HepG2 (cell line): ENCODE measurements around the gene GDAP1L1. TPM values are rescaled to one million over a fixed set of nuclear protein-coding genes. Genes with fewer than 3 reads are reported as not detected.
A peak's percentile ranks its signal among the peaks of the same experiment; 100 is the strongest.

ENCODE experiments used
- AHR ChIP-seq: IDR thresholded peaks from 2 replicates; pipeline ENCODE4 v1.6.1; 2018; ENCODE audit warnings: missing genetic modification reagents, missing compliant biosample characterization
- EHMT2 ChIP-seq: fragments of 200-600 bp; sonication (generic); IDR thresholded peaks from 2 replicates; pipeline ENCODE4 v1.7.0; 2017; ENCODE audit warnings: antibody characterized with exemption, low read depth, low read length, borderline replicate concordance
- FOXA3 ChIP-seq: IDR thresholded peaks from 2 replicates; pipeline ENCODE4 v1.6.1; 2016; ENCODE audit warnings: missing genetic modification reagents, missing compliant biosample characterization
- GABPB1 ChIP-seq: IDR thresholded peaks from 2 replicates; pipeline ENCODE4 v1.6.1; 2016; ENCODE audit warnings: mild to moderate bottlenecking, missing genetic modification reagents, moderate library complexity, missing compliant biosample characterization
- MED8 ChIP-seq: sonication (generic); formaldehyde crosslinking; IDR thresholded peaks from 2 replicates; pipeline ENCODE4 v1.8.1; 2023; ENCODE audit warnings: mild to moderate bottlenecking, missing genetic modification reagents; ENCODE audit not compliant: insufficient replicate concordance
- SIX1 ChIP-seq: sonication (generic); formaldehyde crosslinking; IDR thresholded peaks from 2 replicates; pipeline ENCODE4 v1.4.0; 2020; ENCODE audit warnings: missing genetic modification reagents, borderline replicate concordance
- ZNF468 ChIP-seq: sonication (generic); formaldehyde crosslinking; IDR thresholded peaks from 2 replicates; pipeline ENCODE4 v1.8.0; 2022; ENCODE audit warnings: mild to moderate bottlenecking, moderate library complexity, missing genetic modification reagents
- ZNF563 ChIP-seq: sonication (generic); formaldehyde crosslinking; IDR thresholded peaks from 2 replicates; pipeline ENCODE4 v1.8.0; 2022; ENCODE audit warnings: mild to moderate bottlenecking, moderate library complexity, missing genetic modification reagents
- ZNF790 ChIP-seq: sonication (generic); formaldehyde crosslinking; IDR thresholded peaks from 2 replicates; pipeline ENCODE4 v1.8.0; 2022; ENCODE audit warnings: missing genetic modification reagents, mild to moderate bottlenecking, borderline replicate concordance
- polyA plus RNA-seq, 8 experiments: library from polyadenylated mRNA; depleted of rRNA in 3 of 8; stranded (reverse) in 7 of 8; unstranded in 1 of 8; fragments of >200 nt; fragmentation: Illumina TruSeq in 4 of 8; extraction: Trizol in 4 of 8; gene quantifications; 2 replicates each; pipeline versions ENCODE4 v1.2.1 to v1.2.3, GENCODE V29; 2011 to 2016; ENCODE audit warnings: low read depth in 4 of 8, missing spikeins in 1 of 8, mixed read lengths in 1 of 8; ENCODE audit not compliant: insufficient read depth in 1 of 8
- total RNA-seq, 5 experiments: library from RNA; depleted of rRNA; stranded (reverse); fragments of >200 nt; fragmentation: Illumina TruSeq; extraction: Trizol; gene quantifications; 2 replicates each; pipeline ENCODE4 v1.2.3, GENCODE V29; 2016; ENCODE audit warnings: low read depth in 1 of 5
- TF ChIP-seq, protein P1 (sequence below): sonication (generic); formaldehyde crosslinking; IDR thresholded peaks from 2 replicates; pipeline ENCODE4 v1.9.0; 2021; ENCODE audit warnings: mild to moderate bottlenecking, missing genetic modification reagents
- TF ChIP-seq, protein P2 (sequence below): sonication (generic); formaldehyde crosslinking; IDR thresholded peaks from 2 replicates; pipeline ENCODE4 v1.4.0; 2020; ENCODE audit warnings: mild to moderate bottlenecking, missing genetic modification reagents, borderline replicate concordance
- TF ChIP-seq, protein P3 (sequence below): IDR thresholded peaks from 2 replicates; pipeline ENCODE4 v1.6.1; 2018; ENCODE audit warnings: missing genetic modification reagents, mild to moderate bottlenecking, missing compliant biosample characterization
- TF ChIP-seq, protein P4 (sequence below): sonication (generic); formaldehyde crosslinking; conservative IDR thresholded peaks from 2 replicates; pipeline ENCODE4 v1.4.0; 2020; ENCODE audit warnings: missing genetic modification reagents
- TF ChIP-seq, protein P5 (sequence below): sonication (generic); formaldehyde crosslinking; IDR thresholded peaks from 2 replicates; pipeline ENCODE4 v1.5.0; 2020; ENCODE audit warnings: missing genetic modification reagents

The GDAP1L1 gene
- total and polyA plus RNA-seq, 2 of the 13 experiments (the other 11 are each of a cell fraction or from before 2014, with no cell fraction given) = 0.04 TPM; not detected in 1

DNA sequence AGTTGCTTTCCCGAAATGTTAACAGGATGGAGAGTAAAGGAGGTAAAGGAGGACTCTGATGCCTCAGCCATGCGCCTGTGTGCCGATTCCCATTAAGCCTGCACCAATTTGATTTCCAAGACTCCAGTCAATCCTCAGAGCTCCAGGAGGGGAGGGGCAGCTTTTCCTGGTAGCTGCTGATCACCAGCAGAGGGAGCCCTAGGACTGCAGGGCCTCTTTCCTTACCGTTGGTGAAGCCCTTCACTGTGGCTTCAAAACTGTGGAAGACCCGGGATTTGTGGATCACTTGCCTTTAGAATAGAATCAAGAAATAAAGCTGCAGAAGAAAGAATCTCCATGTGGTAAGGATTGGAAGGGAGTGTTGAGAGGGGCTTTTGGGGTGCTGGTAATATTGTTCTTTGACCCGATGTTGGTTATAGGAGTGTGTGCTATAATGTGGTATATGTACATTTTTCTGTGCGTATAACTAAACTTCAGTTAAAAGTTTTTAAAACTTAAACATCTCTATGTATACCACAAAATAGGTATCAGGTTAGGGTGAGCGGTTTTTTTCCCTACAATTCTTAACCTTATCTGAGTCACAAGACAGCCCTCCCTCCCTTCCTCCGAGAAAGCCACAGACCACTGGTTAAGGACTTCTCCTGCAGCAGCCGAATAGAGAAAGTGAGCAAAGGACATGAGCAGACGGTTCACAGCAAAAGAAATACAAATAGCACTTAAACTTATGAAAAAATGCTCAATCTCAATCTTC, 29.6 kb upstream of the GDAP1L1 start (continued):
- TF ChIP-seq, protein P1, sequence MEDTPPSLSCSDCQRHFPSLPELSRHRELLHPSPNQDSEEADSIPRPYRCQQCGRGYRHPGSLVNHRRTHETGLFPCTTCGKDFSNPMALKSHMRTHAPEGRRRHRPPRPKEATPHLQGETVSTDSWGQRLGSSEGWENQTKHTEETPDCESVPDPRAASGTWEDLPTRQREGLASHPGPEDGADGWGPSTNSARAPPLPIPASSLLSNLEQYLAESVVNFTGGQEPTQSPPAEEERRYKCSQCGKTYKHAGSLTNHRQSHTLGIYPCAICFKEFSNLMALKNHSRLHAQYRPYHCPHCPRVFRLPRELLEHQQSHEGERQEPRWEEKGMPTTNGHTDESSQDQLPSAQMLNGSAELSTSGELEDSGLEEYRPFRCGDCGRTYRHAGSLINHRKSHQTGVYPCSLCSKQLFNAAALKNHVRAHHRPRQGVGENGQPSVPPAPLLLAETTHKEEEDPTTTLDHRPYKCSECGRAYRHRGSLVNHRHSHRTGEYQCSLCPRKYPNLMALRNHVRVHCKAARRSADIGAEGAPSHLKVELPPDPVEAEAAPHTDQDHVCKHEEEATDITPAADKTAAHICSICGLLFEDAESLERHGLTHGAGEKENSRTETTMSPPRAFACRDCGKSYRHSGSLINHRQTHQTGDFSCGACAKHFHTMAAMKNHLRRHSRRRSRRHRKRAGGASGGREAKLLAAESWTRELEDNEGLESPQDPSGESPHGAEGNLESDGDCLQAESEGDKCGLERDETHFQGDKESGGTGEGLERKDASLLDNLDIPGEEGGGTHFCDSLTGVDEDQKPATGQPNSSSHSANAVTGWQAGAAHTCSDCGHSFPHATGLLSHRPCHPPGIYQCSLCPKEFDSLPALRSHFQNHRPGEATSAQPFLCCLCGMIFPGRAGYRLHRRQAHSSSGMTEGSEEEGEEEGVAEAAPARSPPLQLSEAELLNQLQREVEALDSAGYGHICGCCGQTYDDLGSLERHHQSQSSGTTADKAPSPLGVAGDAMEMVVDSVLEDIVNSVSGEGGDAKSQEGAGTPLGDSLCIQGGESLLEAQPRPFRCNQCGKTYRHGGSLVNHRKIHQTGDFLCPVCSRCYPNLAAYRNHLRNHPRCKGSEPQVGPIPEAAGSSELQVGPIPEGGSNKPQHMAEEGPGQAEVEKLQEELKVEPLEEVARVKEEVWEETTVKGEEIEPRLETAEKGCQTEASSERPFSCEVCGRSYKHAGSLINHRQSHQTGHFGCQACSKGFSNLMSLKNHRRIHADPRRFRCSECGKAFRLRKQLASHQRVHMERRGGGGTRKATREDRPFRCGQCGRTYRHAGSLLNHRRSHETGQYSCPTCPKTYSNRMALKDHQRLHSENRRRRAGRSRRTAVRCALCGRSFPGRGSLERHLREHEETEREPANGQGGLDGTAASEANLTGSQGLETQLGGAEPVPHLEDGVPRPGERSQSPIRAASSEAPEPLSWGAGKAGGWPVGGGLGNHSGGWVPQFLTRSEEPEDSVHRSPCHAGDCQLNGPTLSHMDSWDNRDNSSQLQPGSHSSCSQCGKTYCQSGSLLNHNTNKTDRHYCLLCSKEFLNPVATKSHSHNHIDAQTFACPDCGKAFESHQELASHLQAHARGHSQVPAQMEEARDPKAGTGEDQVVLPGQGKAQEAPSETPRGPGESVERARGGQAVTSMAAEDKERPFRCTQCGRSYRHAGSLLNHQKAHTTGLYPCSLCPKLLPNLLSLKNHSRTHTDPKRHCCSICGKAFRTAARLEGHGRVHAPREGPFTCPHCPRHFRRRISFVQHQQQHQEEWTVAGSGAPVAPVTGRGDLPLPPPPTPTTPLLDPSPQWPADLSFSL = 0 out of 2 replicates have a peak, but pooled peaks have one; percentile 58
- TF ChIP-seq, protein P2, sequence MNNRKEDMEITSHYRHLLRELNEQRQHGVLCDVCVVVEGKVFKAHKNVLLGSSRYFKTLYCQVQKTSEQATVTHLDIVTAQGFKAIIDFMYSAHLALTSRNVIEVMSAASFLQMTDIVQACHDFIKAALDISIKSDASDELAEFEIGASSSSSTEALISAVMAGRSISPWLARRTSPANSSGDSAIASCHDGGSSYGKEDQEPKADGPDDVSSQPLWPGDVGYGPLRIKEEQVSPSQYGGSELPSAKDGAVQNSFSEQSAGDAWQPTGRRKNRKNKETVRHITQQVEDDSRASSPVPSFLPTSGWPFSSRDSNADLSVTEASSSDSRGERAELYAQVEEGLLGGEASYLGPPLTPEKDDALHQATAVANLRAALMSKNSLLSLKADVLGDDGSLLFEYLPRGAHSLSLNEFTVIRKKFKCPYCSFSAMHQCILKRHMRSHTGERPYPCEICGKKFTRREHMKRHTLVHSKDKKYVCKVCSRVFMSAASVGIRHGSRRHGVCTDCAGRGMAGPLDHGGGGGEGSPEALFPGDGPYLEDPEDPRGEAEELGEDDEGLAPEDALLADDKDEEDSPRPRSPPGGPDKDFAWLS = no peak
- TF ChIP-seq, protein P3, sequence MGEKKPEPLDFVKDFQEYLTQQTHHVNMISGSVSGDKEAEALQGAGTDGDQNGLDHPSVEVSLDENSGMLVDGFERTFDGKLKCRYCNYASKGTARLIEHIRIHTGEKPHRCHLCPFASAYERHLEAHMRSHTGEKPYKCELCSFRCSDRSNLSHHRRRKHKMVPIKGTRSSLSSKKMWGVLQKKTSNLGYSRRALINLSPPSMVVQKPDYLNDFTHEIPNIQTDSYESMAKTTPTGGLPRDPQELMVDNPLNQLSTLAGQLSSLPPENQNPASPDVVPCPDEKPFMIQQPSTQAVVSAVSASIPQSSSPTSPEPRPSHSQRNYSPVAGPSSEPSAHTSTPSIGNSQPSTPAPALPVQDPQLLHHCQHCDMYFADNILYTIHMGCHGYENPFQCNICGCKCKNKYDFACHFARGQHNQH = peak; percentile 55; the same call in 1 of the 2 replicates
- peak; percentile 50; the same call in 1 of the 2 replicates for TF ChIP-seq ZNF790 (CRISPR knock-in tag)
- 0 out of 2 replicates have a peak, but pooled peaks have one; percentile 71 for TF ChIP-seq AHR (CRISPR knock-in tag)
- TF ChIP-seq EHMT2 = no peak
- no peak for TF ChIP-seq ZNF468 (CRISPR knock-in tag)
- TF ChIP-seq, protein P4, sequence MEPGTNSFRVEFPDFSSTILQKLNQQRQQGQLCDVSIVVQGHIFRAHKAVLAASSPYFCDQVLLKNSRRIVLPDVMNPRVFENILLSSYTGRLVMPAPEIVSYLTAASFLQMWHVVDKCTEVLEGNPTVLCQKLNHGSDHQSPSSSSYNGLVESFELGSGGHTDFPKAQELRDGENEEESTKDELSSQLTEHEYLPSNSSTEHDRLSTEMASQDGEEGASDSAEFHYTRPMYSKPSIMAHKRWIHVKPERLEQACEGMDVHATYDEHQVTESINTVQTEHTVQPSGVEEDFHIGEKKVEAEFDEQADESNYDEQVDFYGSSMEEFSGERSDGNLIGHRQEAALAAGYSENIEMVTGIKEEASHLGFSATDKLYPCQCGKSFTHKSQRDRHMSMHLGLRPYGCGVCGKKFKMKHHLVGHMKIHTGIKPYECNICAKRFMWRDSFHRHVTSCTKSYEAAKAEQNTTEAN = no peak
- no peak for TF ChIP-seq ZNF563
- no peak for TF ChIP-seq MED8 (CRISPR knock-in tag)
- TF ChIP-seq, protein P5, sequence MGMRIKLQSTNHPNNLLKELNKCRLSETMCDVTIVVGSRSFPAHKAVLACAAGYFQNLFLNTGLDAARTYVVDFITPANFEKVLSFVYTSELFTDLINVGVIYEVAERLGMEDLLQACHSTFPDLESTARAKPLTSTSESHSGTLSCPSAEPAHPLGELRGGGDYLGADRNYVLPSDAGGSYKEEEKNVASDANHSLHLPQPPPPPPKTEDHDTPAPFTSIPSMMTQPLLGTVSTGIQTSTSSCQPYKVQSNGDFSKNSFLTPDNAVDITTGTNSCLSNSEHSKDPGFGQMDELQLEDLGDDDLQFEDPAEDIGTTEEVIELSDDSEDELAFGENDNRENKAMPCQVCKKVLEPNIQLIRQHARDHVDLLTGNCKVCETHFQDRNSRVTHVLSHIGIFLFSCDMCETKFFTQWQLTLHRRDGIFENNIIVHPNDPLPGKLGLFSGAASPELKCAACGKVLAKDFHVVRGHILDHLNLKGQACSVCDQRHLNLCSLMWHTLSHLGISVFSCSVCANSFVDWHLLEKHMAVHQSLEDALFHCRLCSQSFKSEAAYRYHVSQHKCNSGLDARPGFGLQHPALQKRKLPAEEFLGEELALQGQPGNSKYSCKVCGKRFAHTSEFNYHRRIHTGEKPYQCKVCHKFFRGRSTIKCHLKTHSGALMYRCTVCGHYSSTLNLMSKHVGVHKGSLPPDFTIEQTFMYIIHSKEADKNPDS (CRISPR knock-in tag) = no peak
- TF ChIP-seq GABPB1 = peak; percentile 31; the same call in 1 of the 2 replicates
- TF ChIP-seq SIX1 = no peak
- TF ChIP-seq FOXA3 (CRISPR knock-in tag) = peak; percentile 48; the same call in 1 of the 2 replicates
